ENCODE results near the gene AMD1.

Gene AMD1

DNA sequence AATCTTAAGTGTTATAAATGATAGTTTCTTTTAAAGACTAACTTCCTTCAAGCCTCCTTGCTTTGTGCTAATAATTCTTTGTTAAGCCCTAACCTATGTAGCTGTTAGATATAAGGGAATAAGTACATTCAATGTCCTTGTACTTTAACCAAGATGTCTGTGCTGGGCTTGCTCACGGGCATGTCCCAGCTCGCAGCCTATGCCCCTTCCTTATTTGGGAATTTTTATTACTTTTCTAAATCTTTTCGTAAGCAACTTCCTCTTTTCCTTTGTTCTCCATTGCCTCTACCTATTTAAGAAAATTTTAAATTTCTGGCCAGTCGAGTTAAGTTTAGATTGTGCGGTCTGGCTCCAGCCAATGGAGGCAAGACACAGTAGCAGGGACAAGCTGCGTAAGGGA lies 33.3 kb upstream of the AMD1 start:
- DNase-seq (ENCODE audit: low read depth, low spot score), result no peak
- TF ChIP-seq, protein P1, sequence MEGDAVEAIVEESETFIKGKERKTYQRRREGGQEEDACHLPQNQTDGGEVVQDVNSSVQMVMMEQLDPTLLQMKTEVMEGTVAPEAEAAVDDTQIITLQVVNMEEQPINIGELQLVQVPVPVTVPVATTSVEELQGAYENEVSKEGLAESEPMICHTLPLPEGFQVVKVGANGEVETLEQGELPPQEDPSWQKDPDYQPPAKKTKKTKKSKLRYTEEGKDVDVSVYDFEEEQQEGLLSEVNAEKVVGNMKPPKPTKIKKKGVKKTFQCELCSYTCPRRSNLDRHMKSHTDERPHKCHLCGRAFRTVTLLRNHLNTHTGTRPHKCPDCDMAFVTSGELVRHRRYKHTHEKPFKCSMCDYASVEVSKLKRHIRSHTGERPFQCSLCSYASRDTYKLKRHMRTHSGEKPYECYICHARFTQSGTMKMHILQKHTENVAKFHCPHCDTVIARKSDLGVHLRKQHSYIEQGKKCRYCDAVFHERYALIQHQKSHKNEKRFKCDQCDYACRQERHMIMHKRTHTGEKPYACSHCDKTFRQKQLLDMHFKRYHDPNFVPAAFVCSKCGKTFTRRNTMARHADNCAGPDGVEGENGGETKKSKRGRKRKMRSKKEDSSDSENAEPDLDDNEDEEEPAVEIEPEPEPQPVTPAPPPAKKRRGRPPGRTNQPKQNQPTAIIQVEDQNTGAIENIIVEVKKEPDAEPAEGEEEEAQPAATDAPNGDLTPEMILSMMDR (IDR thresholded peaks at IDR 0.05; ENCODE audit: insufficient read depth, low read length, missing control alignments), result no peak
- CTCF ChIA-PET, result no interaction called here
- POLR2A ChIA-PET, result no interaction called here
- no peak overlapping the region for H3K4me3 ChIP-seq (ENCODE audit: low read depth, low read length)

DNA sequence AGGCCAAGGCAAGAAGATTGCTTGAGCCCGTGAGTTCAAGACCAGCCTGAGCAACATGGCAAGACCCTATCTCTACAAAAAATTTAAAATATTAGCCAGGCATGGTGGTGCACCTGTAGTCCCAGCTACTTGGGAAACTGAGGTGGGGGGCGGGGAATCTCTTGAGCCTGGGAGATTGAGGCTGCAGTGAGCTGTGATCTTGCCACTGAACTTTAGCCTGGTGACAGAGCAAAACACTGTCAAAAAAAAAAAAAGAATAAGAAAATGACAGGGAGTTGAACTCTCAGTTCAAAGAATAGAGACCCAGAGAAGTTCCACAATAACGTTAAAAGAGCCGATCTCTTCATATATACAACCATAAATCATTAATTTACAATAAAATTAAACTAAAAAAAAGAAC lies 24.8 kb upstream of the AMD1 start:
- DNase-seq (ENCODE audit: low read depth, low spot score), result no peak
- no peak overlapping the region for H3K4me3 ChIP-seq (ENCODE audit: low read depth, low read length)
- POLR2A ChIA-PET, result no interaction called here
- TF ChIP-seq, protein P1 (IDR thresholded peaks at IDR 0.05; ENCODE audit: insufficient read depth, low read length, missing control alignments), result no peak
- CTCF ChIA-PET, result no interaction called here

DNA sequence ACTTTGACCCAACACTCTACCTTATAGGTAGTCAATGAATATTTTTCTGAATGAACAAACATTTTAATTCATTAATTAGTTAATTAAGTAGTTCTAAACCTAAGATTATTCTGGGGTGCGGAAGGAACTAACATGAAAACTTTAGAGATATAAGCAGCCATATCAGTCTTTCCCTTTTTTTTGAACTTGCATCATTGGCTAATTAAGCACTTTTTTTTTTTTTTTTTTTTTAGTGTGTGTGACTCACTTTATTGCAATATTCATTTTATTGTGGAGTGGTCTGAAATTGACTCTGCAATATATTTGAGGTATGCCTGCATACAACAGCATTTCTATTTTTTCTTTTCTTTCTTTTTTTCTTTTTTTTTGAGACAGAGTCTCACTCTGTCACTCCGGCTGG lies 21.8 kb upstream of the AMD1 start:
- no peak for DNase-seq (ENCODE audit: low read depth, low spot score)
- ChIA-PET POLR2A (no interaction called here), CTCF (no interaction called here)
- TF ChIP-seq, protein P1 (IDR thresholded peaks at IDR 0.05; ENCODE audit: insufficient read depth, low read length, missing control alignments), result no peak
- no peak overlapping the region for H3K4me3 ChIP-seq (ENCODE audit: low read depth, low read length)

DNA sequence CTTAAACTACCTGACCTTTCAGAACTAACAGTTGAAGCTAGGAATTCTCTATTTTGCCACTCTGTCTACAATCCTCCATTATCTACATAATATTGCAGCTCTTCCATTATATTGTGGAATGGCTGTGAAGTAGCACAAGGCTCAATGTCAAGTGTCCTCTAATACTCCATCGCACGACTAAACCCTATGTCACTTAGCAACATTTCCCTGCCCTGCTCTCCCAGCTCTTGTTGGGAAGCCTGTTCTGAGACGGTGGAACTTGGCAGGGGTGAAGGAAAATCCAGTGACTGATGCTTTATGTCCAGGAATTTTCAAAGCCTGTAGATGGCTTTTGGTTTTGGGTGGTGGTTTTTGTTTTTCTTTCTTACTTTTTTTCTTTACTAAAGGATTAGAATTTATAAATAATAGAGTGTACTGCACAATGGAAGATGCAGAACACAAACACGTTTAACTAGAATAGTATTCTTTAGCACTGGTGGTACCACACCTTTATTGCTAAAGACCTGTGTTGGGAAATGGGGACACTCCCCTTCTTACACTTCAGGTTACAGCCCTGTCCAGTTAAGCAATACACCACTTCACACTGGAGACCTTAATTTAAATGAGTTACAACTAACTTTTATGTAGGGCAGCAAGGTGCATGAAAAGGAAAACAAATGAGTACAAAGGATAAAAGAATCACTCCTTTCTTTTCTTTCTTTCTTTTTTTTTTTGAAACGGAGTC lies 20.7 kb upstream of the AMD1 start:
- TF ChIP-seq, protein P1 (IDR thresholded peaks at IDR 0.05; ENCODE audit: insufficient read depth, low read length, missing control alignments), result no peak
- ChIA-PET CTCF (no interaction called here), POLR2A (interaction anchor here (2.1 kb wide), 1 partner anchor 21 kb away, joined by 8 read pairs; the partner anchor contains the start of gene AMD1)
- DNase-seq (ENCODE audit: low read depth, low spot score), result no peak
- no peak overlapping the region for H3K4me3 ChIP-seq (ENCODE audit: low read depth, low read length)

DNA sequence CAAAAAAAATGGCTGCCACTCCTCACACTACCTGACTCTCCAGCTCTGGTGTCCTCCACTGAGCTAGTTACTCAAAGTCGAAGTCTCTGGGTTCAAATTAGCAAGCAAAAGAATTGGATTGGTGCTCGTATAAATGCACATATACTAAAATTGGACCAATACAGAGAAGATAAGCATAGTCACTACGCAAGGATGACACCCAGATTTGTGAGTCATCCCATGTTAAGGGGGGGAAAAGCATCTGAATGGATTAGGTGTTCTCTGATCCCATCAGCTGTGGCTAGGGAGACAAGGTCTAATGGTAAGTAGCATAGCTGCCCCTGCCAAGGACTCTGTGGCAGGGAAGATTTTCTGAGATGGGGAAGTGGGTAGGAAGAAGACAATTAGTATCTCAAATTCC lies 18.3 kb upstream of the AMD1 start:
- H3K4me3 ChIP-seq (ENCODE audit: low read depth, low read length), result no peak overlapping the region
- no peak for DNase-seq (ENCODE audit: low read depth, low spot score)
- ChIA-PET CTCF (no interaction called here), POLR2A (no interaction called here)
- TF ChIP-seq, protein P1 (IDR thresholded peaks at IDR 0.05; ENCODE audit: insufficient read depth, low read length, missing control alignments), result no peak

DNA sequence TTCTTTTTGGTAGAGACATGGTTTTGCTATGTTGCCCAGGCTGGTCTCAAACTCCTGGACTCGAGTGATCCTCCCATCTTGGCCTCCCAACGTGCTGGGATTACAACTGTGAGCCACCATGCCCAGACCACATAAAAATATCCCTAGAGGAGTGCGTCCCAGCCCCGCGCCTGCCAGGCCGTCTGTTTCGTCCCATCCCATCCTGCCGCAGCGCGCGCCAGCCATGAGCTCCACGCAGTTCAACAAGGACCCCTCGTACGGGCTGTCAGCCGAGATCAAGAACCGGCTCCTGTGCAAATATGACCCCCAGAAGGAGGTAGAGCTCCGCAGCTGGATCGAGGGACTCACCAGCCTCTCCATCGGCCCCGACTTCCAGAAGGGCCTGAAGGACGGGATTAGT lies 16.6 kb upstream of the AMD1 start:
- TF ChIP-seq, protein P1 (IDR thresholded peaks at IDR 0.05; ENCODE audit: insufficient read depth, low read length, missing control alignments), result no peak
- POLR2A ChIA-PET, result interaction anchor here (1.0 kb wide), 1 partner anchor 17 kb away, joined by 3 read pairs; the partner anchor contains the start of gene AMD1
- DNase-seq (ENCODE audit: low read depth, low spot score), result no peak
- H3K4me3 ChIP-seq (ENCODE audit: low read depth, low read length), result no peak overlapping the region
- CTCF ChIA-PET, result no interaction called here

Measured in AG04449 (cell line).